NCI-H146 (cell line): Measurements from ENCODE around the gene GTSF1L.
A peak's percentile ranks its signal among the peaks of the same experiment; 100 is the strongest.

ENCODE experiments used
- DNase-seq: peaks from one replicate; lab custom pipeline; 2025; lab: John Stamatoyannopoulos, UW

GTSF1L gene

DNA sequence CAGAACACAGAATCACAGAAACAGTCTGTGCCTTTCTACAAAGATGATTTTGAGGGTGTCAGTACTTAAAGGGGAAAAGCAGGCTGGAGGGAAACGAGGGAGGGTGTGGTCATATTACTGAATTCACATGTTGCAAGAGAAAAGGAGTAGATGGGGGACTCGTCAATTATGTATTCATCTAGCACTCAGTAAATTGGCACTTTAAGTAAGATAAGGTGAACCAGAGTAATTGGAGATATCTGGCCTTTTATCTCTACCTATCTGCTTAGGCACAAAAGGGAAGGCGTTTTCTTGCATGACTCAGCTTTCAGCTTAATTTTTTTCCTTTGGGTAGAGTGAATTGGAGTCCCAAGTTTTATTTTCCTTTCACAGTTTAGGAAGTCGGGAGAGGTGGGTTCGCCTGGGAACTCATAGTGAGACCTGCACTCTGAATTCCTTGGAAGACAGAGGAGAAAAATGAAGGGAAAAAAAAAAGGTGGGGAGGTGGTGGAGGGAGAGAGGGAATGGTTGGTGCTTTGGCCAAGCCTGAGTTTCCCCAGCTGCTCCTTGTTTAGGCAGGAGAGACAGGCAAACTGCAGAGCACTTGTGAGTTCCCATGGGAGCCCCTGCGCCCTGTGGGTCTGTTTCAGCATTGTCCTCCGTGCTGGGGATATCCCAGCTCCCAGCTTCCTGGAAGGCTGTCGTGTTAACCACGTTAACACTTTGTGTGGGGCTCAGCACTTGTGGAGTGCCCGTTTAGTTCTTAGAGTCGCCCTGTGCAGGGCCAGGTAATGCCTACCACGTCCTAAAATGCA, 19.7 kb upstream of the GTSF1L start:
- no peak for DNase-seq

- no peak for DNase-seq
These were observed 18.3 kb upstream of the GTSF1L start for GRCh38 chr20:43744966-43745730.

GRCh38 chr20:43744151-43744611, 17.4 kb upstream of the GTSF1L start:
- DNase-seq = no peak

DNA sequence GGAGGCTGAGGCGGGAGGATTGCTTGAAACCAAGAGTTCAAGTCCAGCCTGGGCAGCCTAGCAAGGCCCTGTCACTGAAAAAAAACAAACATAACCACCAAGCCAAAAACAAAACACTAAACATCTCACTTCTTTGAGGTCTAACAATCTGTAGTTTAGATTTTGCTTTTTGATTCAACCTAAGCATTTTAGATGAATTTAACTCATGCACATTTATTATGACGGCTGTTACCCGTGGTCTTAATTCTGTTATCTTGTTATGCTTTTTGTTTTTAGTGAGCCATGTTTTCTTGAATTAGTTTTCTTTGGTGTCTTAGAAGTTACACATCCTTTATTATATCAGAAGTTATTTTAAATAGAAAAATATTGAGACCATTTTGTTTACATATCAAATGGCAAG, 13.8 kb upstream of the GTSF1L start:
- DNase-seq = no peak

GRCh38 chr20:43739148-43739749, 12.4 kb upstream of the GTSF1L start:
- no peak for DNase-seq

GRCh38 chr20:43737925-43738324, 11.1 kb upstream of the GTSF1L start:
- DNase-seq = no peak

- DNase-seq = no peak
These were observed 9.9 kb upstream of the GTSF1L start for GRCh38 chr20:43736588-43737158.

DNA sequence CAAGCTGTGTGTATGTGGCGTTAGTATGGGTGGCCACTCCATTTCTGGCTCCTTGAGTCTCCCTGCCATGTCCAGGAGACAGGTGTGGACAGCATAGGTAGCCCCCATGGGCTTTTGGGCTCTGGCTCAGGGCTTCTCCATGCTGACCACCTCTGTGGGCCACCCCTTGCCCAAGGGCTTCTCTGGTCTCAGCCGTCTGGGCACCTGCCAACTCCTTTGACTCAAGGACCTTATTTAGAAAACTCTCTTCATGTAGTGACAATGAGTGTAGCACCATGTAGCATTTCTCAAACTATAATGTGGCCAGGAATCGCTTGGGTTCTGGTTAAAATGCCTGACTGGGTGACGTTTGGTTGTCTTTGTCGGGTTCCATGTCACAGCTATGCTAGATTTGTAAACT, 5.1 kb upstream of the GTSF1L start:
- DNase-seq = no peak

DNA sequence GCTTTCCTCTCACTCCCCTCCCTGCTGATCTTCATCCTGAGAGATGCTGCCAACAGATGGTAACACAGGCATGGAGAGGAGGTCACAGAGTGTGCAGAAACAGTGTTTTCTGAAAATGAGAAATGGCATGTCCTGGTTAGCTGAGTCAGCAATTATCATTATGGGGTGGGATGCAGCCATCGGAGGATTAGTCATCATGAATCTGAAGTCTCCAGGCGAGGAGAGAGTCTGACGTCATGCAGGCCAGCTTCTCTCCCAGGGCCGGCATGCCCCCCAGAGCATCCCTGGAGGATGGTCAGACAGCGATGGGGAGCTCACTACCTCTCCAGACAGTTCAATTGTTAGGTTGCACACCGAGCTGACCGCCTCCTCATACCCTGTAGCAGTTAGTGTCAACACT, 4.7 kb upstream of the GTSF1L start:
- DNase-seq = no peak

DNA sequence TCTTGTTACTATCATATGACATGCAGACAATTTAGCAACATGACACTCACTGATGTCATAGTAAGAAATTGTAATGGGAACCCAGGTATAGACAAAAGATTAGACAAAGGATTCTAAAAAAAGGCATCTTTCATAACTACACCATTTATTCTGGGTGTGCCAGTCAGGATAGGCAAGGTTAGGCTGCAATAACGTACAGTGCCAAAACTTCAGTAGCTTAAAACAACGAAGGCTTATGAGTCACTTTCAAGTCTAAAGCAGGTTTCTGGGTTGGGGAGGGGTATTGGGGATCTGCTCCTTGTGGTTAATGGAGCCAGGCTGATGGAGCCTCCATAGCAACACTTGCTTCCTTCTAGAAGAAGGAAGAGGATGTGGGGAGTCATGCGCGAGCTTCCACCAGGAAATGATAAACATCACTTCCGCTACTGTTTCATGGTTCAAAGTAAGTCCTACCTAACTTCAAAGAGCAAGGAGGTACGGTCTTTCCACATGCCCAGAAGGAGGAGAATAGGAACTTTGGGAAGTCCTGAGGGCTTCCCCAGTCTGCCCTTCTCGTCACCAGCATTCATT, 2.0 kb upstream of the GTSF1L start:
- no peak for DNase-seq

DNA sequence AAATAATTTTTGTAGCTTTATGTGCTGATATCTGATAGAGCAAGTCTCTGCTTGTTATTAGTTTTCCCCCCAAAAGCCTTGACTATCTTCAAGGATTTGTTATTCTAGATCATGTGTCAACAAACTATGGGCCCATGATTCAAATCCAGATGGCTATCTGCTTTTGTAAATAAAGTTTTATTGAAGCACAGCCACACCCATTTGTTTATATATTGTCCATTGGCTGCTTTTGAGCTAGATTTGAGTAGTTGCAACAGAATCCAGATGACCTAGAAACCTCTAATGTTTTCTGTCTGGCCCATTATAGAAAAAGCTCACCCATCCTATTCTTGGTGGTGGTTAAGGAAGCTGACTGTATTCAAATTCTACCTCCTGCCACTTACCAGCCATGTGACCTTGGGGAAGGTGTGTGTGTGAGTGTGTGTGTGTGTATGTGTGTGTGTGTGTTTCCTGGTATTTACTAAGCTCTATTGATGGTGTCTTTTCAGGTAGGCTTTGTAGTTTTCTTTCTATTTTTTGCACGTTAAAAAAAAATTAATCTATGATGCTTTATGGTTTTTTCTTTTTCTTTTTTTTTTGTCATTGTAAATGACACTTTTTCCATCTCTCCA, 1.3 kb upstream of the GTSF1L start:
- no peak for DNase-seq

GRCh38 chr20:43726333-43726732, 469 bp downstream of the GTSF1L start:
- DNase-seq = no peak

- no peak for DNase-seq
These were observed 1.1 kb downstream of the GTSF1L start for GRCh38 chr20:43725666-43726065.

DNA sequence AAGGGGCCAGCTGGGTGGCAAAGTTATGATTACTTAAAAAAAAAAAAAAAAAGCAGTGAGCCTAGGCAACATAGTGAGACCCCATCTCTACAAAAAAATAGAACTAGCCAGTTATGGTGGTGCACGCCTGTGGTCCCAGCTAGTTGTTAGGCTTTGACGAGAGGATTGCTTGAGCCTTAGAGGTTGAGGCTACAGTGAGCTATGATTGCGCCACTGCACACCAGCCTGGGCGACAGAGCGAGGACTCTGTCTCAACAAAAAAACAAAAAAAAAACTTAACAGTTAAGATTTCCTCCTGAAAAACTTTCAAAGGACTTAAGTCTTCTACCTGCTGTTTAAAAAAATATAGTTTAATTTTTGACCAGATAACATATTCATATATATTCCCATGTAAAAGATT, 2.4 kb downstream of the GTSF1L start:
- no peak for DNase-seq

DNA sequence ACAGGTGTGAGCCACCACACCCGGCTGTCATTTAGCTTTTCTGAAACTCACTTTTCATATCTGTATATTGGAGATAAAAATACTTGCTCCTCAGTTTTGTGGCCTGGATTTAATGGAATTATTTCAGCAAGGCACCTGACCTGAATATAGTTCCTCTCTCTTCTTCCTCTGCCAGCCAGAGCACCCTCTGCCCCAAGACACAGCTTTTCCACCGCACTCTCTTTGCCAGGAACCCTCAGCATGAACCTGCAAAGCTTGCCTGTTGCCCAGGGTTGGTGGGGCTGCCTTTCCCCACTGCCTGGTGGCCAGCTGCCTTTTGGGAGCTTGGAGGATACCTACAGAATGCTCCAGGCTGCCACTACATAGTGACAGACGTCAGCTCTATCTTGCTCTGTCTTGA, 3.1 kb downstream of the GTSF1L start:
- DNase-seq = no peak

DNA sequence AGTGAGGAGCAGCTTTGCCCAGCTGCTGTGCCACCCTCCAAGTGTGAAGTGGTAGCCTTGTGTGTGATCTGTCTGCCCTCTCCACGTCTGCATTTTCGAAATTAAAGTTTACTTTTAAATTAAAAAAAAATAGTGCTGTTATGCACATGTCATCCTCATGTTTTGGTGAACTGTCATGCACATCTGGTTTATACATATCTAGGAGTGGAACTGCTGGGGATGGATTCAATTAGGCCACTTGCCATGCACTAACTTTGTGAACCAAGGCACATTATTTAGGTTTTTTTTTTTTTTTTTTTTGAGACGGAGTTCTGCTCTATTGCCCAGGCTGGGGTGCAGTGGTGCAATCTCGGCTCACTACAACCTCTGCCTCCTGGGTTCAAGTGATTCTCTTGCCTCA, 3.6 kb downstream of the GTSF1L start:
- no peak for DNase-seq

DNA sequence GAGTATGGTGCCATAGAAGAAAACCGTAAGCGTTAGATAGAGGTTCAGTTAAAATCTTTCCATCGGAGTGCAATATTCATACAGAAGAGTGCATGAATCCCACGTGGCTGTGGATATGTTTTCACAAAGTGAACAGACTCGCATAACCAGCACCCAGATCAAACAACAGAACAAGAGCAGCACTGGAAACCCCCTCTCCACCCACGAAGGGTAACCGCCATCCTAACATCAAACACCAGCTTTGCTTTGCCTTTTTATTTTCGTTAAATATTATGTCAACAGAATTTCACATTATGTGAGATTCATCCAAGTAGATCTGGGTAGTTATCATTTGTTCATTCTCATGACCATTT, 4.7 kb downstream of the GTSF1L start:
- no peak for DNase-seq

GRCh38 chr20:43721429-43722152, 5.2 kb downstream of the GTSF1L start:
- DNase-seq = peak; percentile 91

DNA sequence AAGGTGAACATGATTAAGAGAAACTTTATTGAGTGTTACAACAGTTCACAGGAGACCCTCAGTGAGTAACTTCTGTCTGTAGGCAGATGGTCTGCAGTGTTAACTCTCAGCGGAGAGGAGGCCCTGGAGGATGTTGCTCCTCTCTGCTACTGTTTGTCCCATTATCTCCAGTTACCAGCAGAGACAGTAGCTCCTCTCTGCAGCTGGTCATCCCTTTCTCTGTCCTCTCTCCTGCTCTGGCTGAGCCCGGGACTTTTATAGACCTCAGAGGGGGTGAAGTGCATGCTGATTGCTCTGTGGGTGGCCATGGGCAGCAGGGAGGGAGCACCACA, 5.7 kb downstream of the GTSF1L start:
- no peak for DNase-seq

DNA sequence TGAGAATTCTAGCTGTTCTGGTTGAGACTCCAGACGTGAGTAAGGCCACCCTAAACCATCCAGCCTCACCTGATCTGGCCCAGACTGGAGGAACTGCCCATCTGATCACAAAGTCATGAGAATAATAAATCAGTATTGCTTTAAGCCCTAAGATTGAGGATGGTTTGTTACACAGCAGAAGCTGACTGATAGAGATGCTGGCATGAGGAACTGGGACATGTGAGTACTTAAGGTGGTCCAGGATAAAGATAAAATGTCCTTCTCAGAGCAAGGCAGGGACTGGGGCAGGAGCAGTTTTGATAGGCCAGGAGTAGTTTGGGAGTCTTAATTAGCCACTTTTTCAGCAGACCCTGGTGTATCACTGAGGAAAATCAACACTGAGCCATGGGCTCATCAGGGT, 6.8 kb downstream of the GTSF1L start:
- DNase-seq = no peak

DNA sequence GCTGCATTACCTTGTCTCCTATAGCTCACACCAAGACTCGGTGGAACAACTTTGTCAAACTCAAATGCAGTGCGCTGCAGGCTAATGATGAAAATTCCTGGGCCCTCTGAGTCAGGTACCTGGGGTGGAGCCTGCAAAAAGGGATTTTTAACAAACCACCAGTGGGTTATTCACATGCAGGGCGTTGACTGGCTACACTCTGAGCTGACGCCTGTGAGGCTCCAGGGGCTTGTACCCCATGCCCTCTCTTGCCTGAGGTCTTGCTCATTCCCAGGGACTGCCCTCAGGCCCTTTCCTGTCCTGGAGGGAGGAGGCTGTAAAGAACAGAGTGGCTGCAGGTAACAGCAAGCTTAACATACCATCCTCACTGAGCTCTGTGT, 9.2 kb downstream of the GTSF1L start:
- no peak for DNase-seq
